Left lung (tissue), 10 donors: Measurements from ENCODE around the gene CTPS1. TPM values are rescaled to one million over a fixed set of nuclear protein-coding genes. Genes with fewer than 3 reads are reported as not detected.

Source experiments
- ATAC-seq: fragments of 200-7000 bp; cut with Tn5 transposase; one replicate; pipeline ENCODE4 v1.9.1; 2020; ENCODE audit warnings: moderate library complexity
- DNase-seq, 4 donors: peaks; one replicate each; pipeline ENCODE4 v3.0.0-alpha.2; 2013 to 2020
- H3K27ac ChIP-seq, 2 donors: fragments of 200-600 bp; sonication (generic) in 1 of 2; one replicate each; pipeline versions ENCODE4 v1.5.0 to v1.8.0; 2020 to 2021
- H3K27me3 ChIP-seq, 2 donors: fragments of 200-600 bp; sonication (generic) in 1 of 2; one replicate each; pipeline versions ENCODE4 v1.5.0 to v1.8.0; 2020 to 2021
- H3K36me3 ChIP-seq, 2 donors: fragments of 200-600 bp; sonication (generic) in 1 of 2; one replicate each; pipeline versions ENCODE4 v1.5.0 to v1.8.0; 2020 to 2021
- H3K4me1 ChIP-seq, 2 donors: fragments of 200-600 bp; one replicate each; pipeline ENCODE4 v1.8.0; 2021
- H3K4me3 ChIP-seq, 2 donors: fragments of 200-600 bp; sonication (generic) in 1 of 2; one replicate each; pipeline versions ENCODE4 v1.5.0 to v1.8.0; 2020 to 2021; ENCODE audit warnings: mild to moderate bottlenecking in 1 of 2
- H3K9me3 ChIP-seq, 2 donors: fragments of 200-600 bp; sonication (generic) in 1 of 2; one replicate each; pipeline versions ENCODE4 v1.5.0 to v1.8.0; 2020 to 2021
- CTCF ChIP-seq, 2 donors: fragments of 200-600 bp; sonication (generic) in 1 of 2; IDR thresholded peaks; one replicate each; pipeline versions ENCODE4 v1.5.0 to v1.8.0; 2021; ENCODE audit warnings: antibody characterized with exemption in 2 of 2
- intact Hi-C, 2 donors: fragments of 100-400 bp; cut with DNase I; formaldehyde crosslinking; loops; one replicate each; pipeline versions ENCODE4 v1.11.2 to v1.14.2; 2022
- polyA plus RNA-seq, 6 donors: library from polyadenylated mRNA; unstranded; fragments of 120-200 nt; gene quantifications; one replicate each; pipeline ENCODE4 v1.2.1, GENCODE V29; 2013; ENCODE audit not compliant: insufficient read length in 6 of 6
- total RNA-seq, 2 donors: library from RNA; stranded (reverse); fragmentation: NEBNext Ultra II Directional; extraction: Animal tissue kit (Norgen Biotek cat#: 25700); gene quantifications; one replicate each; pipeline ENCODE4 v1.2.1, GENCODE V29; 2021
- donor health status: DM: no; HTN: yes; CAD: no.
- donor health status: DM: no; HTN: no; CAD: no.

The CTPS1 gene
- total and polyA plus RNA-seq, 8 donors: 19.3 to 39.5 (median 24.1) TPM

- Histone ChIP-seq H3K27me3 (no peaks in the 10 kb centered on the region), H3K27ac (no peak overlapping the region), H3K9me3 (no peaks in the 10 kb centered on the region), H3K36me3 (peaks cover 0 to 99% of the 10 kb centered on the region in 2 donors), H3K4me3 (no peak overlapping the region), H3K4me1 (peaks cover 9 to 11% of the 10 kb centered on the region in 2 donors)
- intact Hi-C loops: no loop called here
- DNase-seq: no peak
- no peak for ATAC-seq
- no peak for TF ChIP-seq CTCF (IDR thresholded peaks at IDR 0.05)
Measured at GRCh38 chr1:40998668-40999067, 19.2 kb downstream of the CTPS1 start.

- intact Hi-C loops: no loop called here
- peaks cover 12 to 15% of the 10 kb centered on the region in 2 donors for H3K4me1 ChIP-seq
- H3K27ac ChIP-seq: no peak overlapping the region
- DNase-seq (no peak), ATAC-seq (peak; percentile 7)
- H3K9me3 ChIP-seq: no peaks in the 10 kb centered on the region
- no peak for TF ChIP-seq CTCF (IDR thresholded peaks at IDR 0.05)
- H3K27me3 ChIP-seq: no peaks in the 10 kb centered on the region
- H3K4me3 ChIP-seq: no peak overlapping the region
- H3K36me3 ChIP-seq: peaks cover 0 to 100% of the 10 kb centered on the region in 2 donors
Measured at GRCh38 chr1:41003127-41003639, 23.7 kb downstream of the CTPS1 start.

- peak; percentile 80 to 92 (median 89) for DNase-seq
- intact Hi-C loops: no loop called here
- peak; percentile 97 for ATAC-seq
- H3K9me3 ChIP-seq: no peaks in the 10 kb centered on the region
- no peaks in the 10 kb centered on the region for H3K27me3 ChIP-seq
- no peak overlapping the region for H3K27ac ChIP-seq
- peaks cover 0 to 100% of the 10 kb centered on the region in 2 donors for H3K36me3 ChIP-seq
- H3K4me3 ChIP-seq: no peak overlapping the region
- peak; percentile 24 to 35 for TF ChIP-seq CTCF (IDR thresholded peaks at IDR 0.05)
- H3K4me1 ChIP-seq: peaks cover 12 to 15% of the 10 kb centered on the region in 2 donors
Measured at GRCh38 chr1:41003640-41004220, 24.2 kb downstream of the CTPS1 start.

- Histone ChIP-seq H3K4me1 (peaks cover 12 to 15% of the 10 kb centered on the region in 2 donors), H3K27me3 (no peaks in the 10 kb centered on the region), H3K9me3 (no peaks in the 10 kb centered on the region), H3K36me3 (peaks cover under 1 to 100% of the 10 kb centered on the region in 2 donors), H3K27ac (no peak overlapping the region), H3K4me3 (no peak overlapping the region)
- TF ChIP-seq CTCF (IDR thresholded peaks at IDR 0.05): no peak
- DNase-seq (no peak), ATAC-seq (no peak)
- intact Hi-C loops: no loop called here
Measured at GRCh38 chr1:41005876-41006275, 26.4 kb downstream of the CTPS1 start.

GRCh38 chr1:41006942-41007865 lies 27.7 kb downstream of the CTPS1 start:
- DNase-seq (no peak), ATAC-seq (no peak)
- no peak for TF ChIP-seq CTCF (IDR thresholded peaks at IDR 0.05)
- H3K36me3 ChIP-seq: peaks cover 3 to 100% of the 10 kb centered on the region in 2 donors
- no peak overlapping the region for H3K27ac ChIP-seq
- H3K27me3 ChIP-seq: no peaks in the 10 kb centered on the region
- no peak overlapping the region for H3K4me3 ChIP-seq
- intact Hi-C loops: no loop called here
- H3K9me3 ChIP-seq: no peaks in the 10 kb centered on the region
- peaks cover 12 to 15% of the 10 kb centered on the region in 2 donors for H3K4me1 ChIP-seq
